IMR-90 (cell line): Measurements from ENCODE around the gene GALNT9.

Experiments used
- POLR2A ChIP-seq: IDR thresholded peaks from 2 replicates; pipeline ENCODE4 v1.6.1; 2012; ENCODE audit warnings: mild to moderate bottlenecking, low read depth, low read length
- TF ChIP-seq, protein P1 (sequence below): conservative IDR thresholded peaks from 2 replicates; pipeline ENCODE4 v1.5.1; 2012; ENCODE audit warnings: mild to moderate bottlenecking, low read depth, low read length, improper control_type of control experiment

- no peak for TF ChIP-seq POLR2A
- TF ChIP-seq, protein P1, sequence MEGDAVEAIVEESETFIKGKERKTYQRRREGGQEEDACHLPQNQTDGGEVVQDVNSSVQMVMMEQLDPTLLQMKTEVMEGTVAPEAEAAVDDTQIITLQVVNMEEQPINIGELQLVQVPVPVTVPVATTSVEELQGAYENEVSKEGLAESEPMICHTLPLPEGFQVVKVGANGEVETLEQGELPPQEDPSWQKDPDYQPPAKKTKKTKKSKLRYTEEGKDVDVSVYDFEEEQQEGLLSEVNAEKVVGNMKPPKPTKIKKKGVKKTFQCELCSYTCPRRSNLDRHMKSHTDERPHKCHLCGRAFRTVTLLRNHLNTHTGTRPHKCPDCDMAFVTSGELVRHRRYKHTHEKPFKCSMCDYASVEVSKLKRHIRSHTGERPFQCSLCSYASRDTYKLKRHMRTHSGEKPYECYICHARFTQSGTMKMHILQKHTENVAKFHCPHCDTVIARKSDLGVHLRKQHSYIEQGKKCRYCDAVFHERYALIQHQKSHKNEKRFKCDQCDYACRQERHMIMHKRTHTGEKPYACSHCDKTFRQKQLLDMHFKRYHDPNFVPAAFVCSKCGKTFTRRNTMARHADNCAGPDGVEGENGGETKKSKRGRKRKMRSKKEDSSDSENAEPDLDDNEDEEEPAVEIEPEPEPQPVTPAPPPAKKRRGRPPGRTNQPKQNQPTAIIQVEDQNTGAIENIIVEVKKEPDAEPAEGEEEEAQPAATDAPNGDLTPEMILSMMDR = no peak
Observed at GRCh38 chr12:132178801-132179401, 150.5 kb downstream of the GALNT9 start.
